ENCODE data around the gene SULT1A1. TPM values are rescaled to one million over a fixed set of nuclear protein-coding genes. Genes with fewer than 3 reads are reported as not detected.
"Not testable (repeated sequence)": the region's sequence is repeated elsewhere in the genome, so short reads cannot be mapped to it uniquely, and the experiment has no call there.

SULT1A1 gene
- total RNA-seq (26.3 TPM), polyA plus RNA-seq (25.9 TPM)
- long read RNA-seq, donor 1, result 0 reads
- long read RNA-seq, donor 2, result 0 reads
- long read RNA-seq, donor 3, full-length matches to known transcripts, result 15 of 53 reads
- long read RNA-seq, donor 3, partial matches to known transcripts, result 38 of 53 reads
- long read RNA-seq, donor 3, other reads (novel, unspliced or antisense), result 0 of 53 reads
- long read RNA-seq, donor 4, partial matches to known transcripts, result 0 of 2 reads
- long read RNA-seq, donor 4, other reads (novel, unspliced or antisense), result 0 of 2 reads
- long read RNA-seq, donor 5, transcript SULT1A1-201 (8 exons, 1,162 nt), result major isoform, 8 of 10 reads
- long read RNA-seq, donor 5, partial matches to known transcripts, result 0 of 10 reads
- long read RNA-seq, donor 5, other reads (novel, unspliced or antisense), result 0 of 10 reads
- long read RNA-seq, donor 6, full-length matches to known transcripts, result 4 of 4 reads
- long read RNA-seq, donor 6, partial matches to known transcripts, result 0 of 4 reads
- long read RNA-seq, donor 6, other reads (novel, unspliced or antisense), result 0 of 4 reads
- long read RNA-seq, donor 7, partial matches to known transcripts, result 0 of 4 reads
- long read RNA-seq, donor 7, other reads (novel, unspliced or antisense), result 0 of 4 reads
- long read RNA-seq, donor 8, partial matches to known transcripts, result 0 of 1 reads
- long read RNA-seq, donor 8, other reads (novel, unspliced or antisense), result 0 of 1 reads
- long read RNA-seq, donor 9, partial matches to known transcripts, result 0 of 4 reads
- long read RNA-seq, donor 9, other reads (novel, unspliced or antisense), result 0 of 4 reads
- long read RNA-seq, donor 10, partial matches to known transcripts, result 0 of 1 reads
- long read RNA-seq, donor 10, other reads (novel, unspliced or antisense), result 0 of 1 reads

DNA sequence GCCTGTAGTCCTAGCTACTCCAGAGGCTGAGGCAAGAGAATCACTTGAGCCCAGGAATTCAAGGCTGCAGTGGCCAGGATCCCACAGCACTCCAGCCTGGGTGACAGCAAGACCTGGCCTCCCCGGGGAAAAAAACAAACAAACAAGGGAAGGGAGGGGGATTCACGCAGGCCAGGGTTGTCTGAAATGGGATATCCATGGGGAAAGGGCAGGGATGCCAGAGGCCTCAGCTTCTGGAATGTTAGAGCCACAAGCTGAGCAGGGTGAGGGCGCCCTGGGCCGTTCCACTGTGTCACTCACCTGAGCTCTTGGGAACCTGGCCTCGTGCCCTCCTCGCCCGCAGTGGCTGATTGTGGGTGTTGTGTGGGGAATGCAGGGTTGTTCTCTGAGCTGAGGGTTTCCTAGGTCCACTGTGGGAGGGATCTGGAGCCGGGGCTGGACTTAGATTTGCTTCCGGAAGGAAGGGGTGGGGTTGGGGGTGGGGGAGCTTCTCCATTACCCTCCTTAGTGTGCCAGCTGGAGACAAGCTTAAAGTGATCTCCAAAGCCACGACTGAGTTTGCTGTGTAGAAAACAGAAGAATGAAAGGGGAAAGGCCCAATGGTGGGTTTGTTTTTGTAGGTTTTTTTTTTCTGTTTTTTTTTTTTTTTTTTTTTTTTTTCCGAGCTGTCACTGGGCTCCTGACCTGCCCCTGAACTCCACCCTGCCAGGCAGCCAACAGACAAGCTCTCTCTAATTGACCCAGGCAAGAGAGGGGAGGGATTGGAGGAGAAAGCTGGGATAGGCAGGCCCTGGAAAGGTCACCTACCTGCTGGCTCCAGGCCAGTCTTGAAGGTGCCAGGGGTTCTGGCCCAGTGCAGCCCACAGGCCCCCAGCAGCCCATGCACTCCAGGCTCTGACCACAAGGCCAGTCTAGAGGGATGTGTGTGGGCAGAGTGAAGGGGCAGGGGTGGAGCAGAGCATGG is at the start of gene SULT1A1:
Gene SULT1A1, minus strand, starts transcription at position 414 of the 964 bp plus-strand sequence. CDS start 1,189 bp downstream, outside the sequence.
- peak within 1 kb of the TSS in 1 of 2 donors; percentile 77 for H3K27ac ChIP-seq (ENCODE audit: low read depth in 1 of 2, low read length in 1 of 2)
- DNase-seq (ENCODE audit: low read depth in 6 of 9, low spot score in 9 of 9), result peak in 1 of 9 donors; percentile 64
- H3K36me3 ChIP-seq (ENCODE audit: control insufficient read depth in 2 of 2, insufficient read depth in 2 of 2, low read length in 1 of 2), result no peaks in the 10 kb centered on the region
- no peaks in the 10 kb centered on the region for H3K9me3 ChIP-seq (ENCODE audit: control insufficient read depth in 2 of 2, insufficient read depth in 1 of 2, low read length in 1 of 2)
- WGBS, result 43% methylated on average over 11 of the region's 11 CpGs
- H3K4me1 ChIP-seq (ENCODE audit: control insufficient read depth in 2 of 2, insufficient read depth in 2 of 2, low read length in 2 of 2), result peaks cover 5 to 10% of the 10 kb centered on the region in 2 donors
- H3K4me3 ChIP-seq (ENCODE audit: low read length in 2 of 2), result no peak within 1 kb of the TSS
- no peaks in the 10 kb centered on the region for H3K27me3 ChIP-seq (ENCODE audit: control insufficient read depth in 2 of 2, insufficient read depth in 1 of 2, low read length in 1 of 2)

- not testable (repeated sequence) for H3K9me3 ChIP-seq (ENCODE audit: control insufficient read depth in 2 of 2, insufficient read depth in 1 of 2, low read length in 1 of 2); H3K27me3 ChIP-seq (ENCODE audit: control insufficient read depth in 2 of 2, insufficient read depth in 1 of 2, low read length in 1 of 2); H3K27ac ChIP-seq (ENCODE audit: low read depth in 1 of 2, low read length in 1 of 2); H3K4me3 ChIP-seq (ENCODE audit: low read length in 2 of 2); H3K36me3 ChIP-seq (ENCODE audit: control insufficient read depth in 2 of 2, insufficient read depth in 2 of 2, low read length in 1 of 2); DNase-seq (ENCODE audit: low read depth in 6 of 9, low spot score in 9 of 9); H3K4me1 ChIP-seq (ENCODE audit: control insufficient read depth in 2 of 2, insufficient read depth in 2 of 2, low read length in 2 of 2)
- 83% methylated on average over 2 of the region's 2 CpGs for WGBS
These were observed 30.1 kb upstream of the SULT1A1 start for GRCh38 chr16:28639959-28640358.

GRCh38 chr16:28638359-28638758 is 28.5 kb upstream of the SULT1A1 start:
- H3K36me3 ChIP-seq (ENCODE audit: control insufficient read depth in 2 of 2, insufficient read depth in 2 of 2, low read length in 1 of 2); H3K27me3 ChIP-seq (ENCODE audit: control insufficient read depth in 2 of 2, insufficient read depth in 1 of 2, low read length in 1 of 2); DNase-seq (ENCODE audit: low read depth in 6 of 9, low spot score in 9 of 9); H3K4me1 ChIP-seq (ENCODE audit: control insufficient read depth in 2 of 2, insufficient read depth in 2 of 2, low read length in 2 of 2); H3K9me3 ChIP-seq (ENCODE audit: control insufficient read depth in 2 of 2, insufficient read depth in 1 of 2, low read length in 1 of 2); H3K27ac ChIP-seq (ENCODE audit: low read depth in 1 of 2, low read length in 1 of 2); H3K4me3 ChIP-seq (ENCODE audit: low read length in 2 of 2): not testable (repeated sequence)
- WGBS, result 61% methylated on average over 4 of the region's 5 CpGs

DNA sequence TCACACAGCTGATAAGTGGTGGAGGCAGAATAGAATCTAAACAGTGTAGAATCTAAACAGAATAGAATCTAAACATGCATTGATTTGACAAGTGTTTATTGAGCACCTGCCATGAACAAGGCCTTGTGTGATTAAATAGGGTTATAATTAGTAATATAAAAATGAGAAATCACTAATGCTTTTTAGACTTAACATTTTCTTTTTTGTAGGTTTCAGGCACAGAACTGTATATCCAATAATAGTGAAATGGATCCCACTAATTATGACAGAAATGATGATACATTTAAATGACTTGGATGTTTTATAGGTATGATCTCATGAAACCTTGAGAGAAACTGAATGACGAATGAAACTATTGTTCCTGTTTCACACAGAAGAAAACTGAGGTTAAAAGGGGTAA is 27.9 kb upstream of the SULT1A1 start, which contains the start of gene NPIPB8:
Gene NPIPB8, plus strand, starts transcription at position 301 of the 400 bp plus-strand sequence. CDS start 296 bp downstream, outside the sequence.
- not testable (repeated sequence) for H3K27ac ChIP-seq (ENCODE audit: low read depth in 1 of 2, low read length in 1 of 2); DNase-seq (ENCODE audit: low read depth in 6 of 9, low spot score in 9 of 9); H3K4me3 ChIP-seq (ENCODE audit: low read length in 2 of 2); H3K36me3 ChIP-seq (ENCODE audit: control insufficient read depth in 2 of 2, insufficient read depth in 2 of 2, low read length in 1 of 2); H3K9me3 ChIP-seq (ENCODE audit: control insufficient read depth in 2 of 2, insufficient read depth in 1 of 2, low read length in 1 of 2); H3K4me1 ChIP-seq (ENCODE audit: control insufficient read depth in 2 of 2, insufficient read depth in 2 of 2, low read length in 2 of 2); H3K27me3 ChIP-seq (ENCODE audit: control insufficient read depth in 2 of 2, insufficient read depth in 1 of 2, low read length in 1 of 2)
- WGBS, result no CpG with 5 or more reads among the region's 1 CpG

DNA sequence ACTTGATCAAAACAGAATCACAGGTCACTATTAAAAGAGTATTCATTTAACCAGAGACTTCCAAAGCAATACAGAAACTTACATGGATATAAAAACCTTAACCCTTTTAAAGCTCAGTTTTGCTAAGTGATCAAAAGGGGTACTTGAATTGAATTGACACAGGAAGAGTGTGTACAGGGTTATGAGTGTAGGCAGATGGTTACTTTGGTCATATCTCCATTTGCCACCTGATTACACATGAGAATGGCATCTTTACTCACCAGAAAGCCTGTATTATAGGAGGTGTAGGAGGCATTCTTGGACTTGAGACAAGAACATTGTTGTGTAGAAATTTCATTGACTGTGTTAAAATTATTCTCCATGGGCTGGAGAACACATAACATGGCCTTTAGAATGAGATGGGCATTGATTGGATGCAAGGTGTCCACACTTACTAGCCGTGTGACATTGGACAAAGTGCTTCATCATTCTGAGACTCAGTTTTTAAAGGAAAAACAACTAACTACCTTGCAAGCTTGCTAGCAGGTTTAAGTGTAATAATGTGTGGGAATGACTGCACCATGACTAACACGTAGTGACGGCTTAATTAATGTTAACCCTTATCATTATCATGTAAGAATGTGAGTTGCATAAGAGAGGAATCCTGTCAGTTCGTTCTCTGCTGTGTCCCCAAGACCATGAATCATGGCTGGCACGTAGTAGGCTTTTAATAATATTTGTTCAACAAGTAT is 26.4 kb upstream of the SULT1A1 start:
- not testable (repeated sequence) for H3K9me3 ChIP-seq (ENCODE audit: control insufficient read depth in 2 of 2, insufficient read depth in 1 of 2, low read length in 1 of 2); H3K4me3 ChIP-seq (ENCODE audit: low read length in 2 of 2); H3K36me3 ChIP-seq (ENCODE audit: control insufficient read depth in 2 of 2, insufficient read depth in 2 of 2, low read length in 1 of 2); H3K27ac ChIP-seq (ENCODE audit: low read depth in 1 of 2, low read length in 1 of 2); DNase-seq (ENCODE audit: low read depth in 6 of 9, low spot score in 9 of 9); H3K27me3 ChIP-seq (ENCODE audit: control insufficient read depth in 2 of 2, insufficient read depth in 1 of 2, low read length in 1 of 2); H3K4me1 ChIP-seq (ENCODE audit: control insufficient read depth in 2 of 2, insufficient read depth in 2 of 2, low read length in 2 of 2)
- WGBS, result 94% methylated on average over 5 of the region's 5 CpGs

GRCh38 chr16:28630905-28631304 is 21.1 kb upstream of the SULT1A1 start:
- not testable (repeated sequence) for H3K27ac ChIP-seq (ENCODE audit: low read depth in 1 of 2, low read length in 1 of 2); H3K36me3 ChIP-seq (ENCODE audit: control insufficient read depth in 2 of 2, insufficient read depth in 2 of 2, low read length in 1 of 2); H3K4me3 ChIP-seq (ENCODE audit: low read length in 2 of 2); DNase-seq (ENCODE audit: low read depth in 6 of 9, low spot score in 9 of 9); H3K27me3 ChIP-seq (ENCODE audit: control insufficient read depth in 2 of 2, insufficient read depth in 1 of 2, low read length in 1 of 2); H3K4me1 ChIP-seq (ENCODE audit: control insufficient read depth in 2 of 2, insufficient read depth in 2 of 2, low read length in 2 of 2); H3K9me3 ChIP-seq (ENCODE audit: control insufficient read depth in 2 of 2, insufficient read depth in 1 of 2, low read length in 1 of 2)
- WGBS, result 90% methylated on average over 4 of the region's 5 CpGs

DNA sequence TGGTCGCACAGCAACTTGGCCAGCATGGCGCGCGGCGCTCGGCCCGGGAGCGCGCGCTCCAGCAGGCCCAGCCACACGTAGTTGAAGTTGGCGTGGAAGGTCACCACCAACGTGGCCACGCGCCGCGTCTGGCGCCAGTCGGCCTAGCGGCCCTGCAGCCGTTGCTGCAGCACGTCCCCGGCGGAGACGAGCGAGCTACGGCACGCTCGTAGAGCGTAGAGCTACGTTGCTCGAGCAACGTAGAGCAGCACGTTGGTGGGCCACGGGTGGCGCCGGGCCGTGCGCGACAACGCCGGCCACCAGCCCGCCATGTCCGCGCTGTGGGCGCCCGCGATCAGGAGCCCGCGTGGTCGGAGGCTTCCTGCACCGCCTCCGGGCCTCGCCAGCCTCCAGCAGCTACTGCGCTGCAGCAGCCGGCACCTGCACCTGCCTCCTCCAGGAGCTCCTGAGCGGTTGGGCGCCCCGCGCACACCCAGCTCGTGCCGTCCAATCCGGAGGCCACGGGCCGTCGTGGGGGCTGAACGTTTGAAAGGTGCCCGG is 13.4 kb upstream of the SULT1A1 start:
- Histone ChIP-seq H3K27me3 (ENCODE audit: control insufficient read depth in 2 of 2, insufficient read depth in 1 of 2, low read length in 1 of 2) (no peaks in the 10 kb centered on the region), H3K4me3 (ENCODE audit: low read length in 2 of 2) (peak overlapping the region; percentile 49 to 70), H3K4me1 (ENCODE audit: control insufficient read depth in 2 of 2, insufficient read depth in 2 of 2, low read length in 2 of 2) (peaks cover 2 to 6% of the 10 kb centered on the region in 2 donors), H3K9me3 (ENCODE audit: control insufficient read depth in 2 of 2, insufficient read depth in 1 of 2, low read length in 1 of 2) (no peaks in the 10 kb centered on the region), H3K36me3 (ENCODE audit: control insufficient read depth in 2 of 2, insufficient read depth in 2 of 2, low read length in 1 of 2) (peaks cover 0 to 7% of the 10 kb centered on the region in 2 donors), H3K27ac (ENCODE audit: low read depth in 1 of 2, low read length in 1 of 2) (no peak overlapping the region)
- peak in 8 of 9 donors; percentile 29 to 79 (median 36) for DNase-seq (ENCODE audit: low read depth in 6 of 9, low spot score in 9 of 9)
- WGBS, result under 1% methylated on average over 68 of the region's 68 CpGs
